Measurements from ENCODE around the gene HIPK2.

HIPK2 gene

GRCh38 chr7:139777948-139778841 is at the start of gene HIPK2:
Gene HIPK2, minus strand, starts transcription at chr7:139777998. Its CDS starts 375 bp downstream, at chr7:139777623.
- peak in 1 of 2 donors; percentile 50 for DNase-seq (ENCODE audit: low read depth in 2 of 2, low spot score in 1 of 2)

- no peak for DNase-seq (ENCODE audit: low read depth in 2 of 2, low spot score in 1 of 2)
Measured at GRCh38 chr7:139827042-139827441, 49.2 kb upstream of the HIPK2 start.

- DNase-seq (ENCODE audit: low read depth in 2 of 2, low spot score in 1 of 2) = no peak
Measured at GRCh38 chr7:139825666-139826290, 48.0 kb upstream of the HIPK2 start.

- no peak for DNase-seq (ENCODE audit: low read depth in 2 of 2, low spot score in 1 of 2)
Measured at GRCh38 chr7:139823959-139824521, 46.2 kb upstream of the HIPK2 start.

GRCh38 chr7:139822855-139823254 is 45.1 kb upstream of the HIPK2 start:
- DNase-seq (ENCODE audit: low read depth in 2 of 2, low spot score in 1 of 2) = no peak

- no peak for DNase-seq (ENCODE audit: low read depth in 2 of 2, low spot score in 1 of 2)
Measured at GRCh38 chr7:139821349-139822105, 43.7 kb upstream of the HIPK2 start.

- DNase-seq (ENCODE audit: low read depth in 2 of 2, low spot score in 1 of 2) = no peak
Measured at GRCh38 chr7:139820089-139820488, 42.3 kb upstream of the HIPK2 start.

- DNase-seq (ENCODE audit: low read depth in 2 of 2, low spot score in 1 of 2) = no peak
Measured at GRCh38 chr7:139817249-139817648, 39.5 kb upstream of the HIPK2 start.

GRCh38 chr7:139813689-139814088 is 35.9 kb upstream of the HIPK2 start:
- no peak for DNase-seq (ENCODE audit: low read depth in 2 of 2, low spot score in 1 of 2)

- DNase-seq (ENCODE audit: low read depth in 2 of 2, low spot score in 1 of 2) = no peak
Measured at GRCh38 chr7:139813151-139813550, 35.4 kb upstream of the HIPK2 start.

- DNase-seq (ENCODE audit: low read depth in 2 of 2, low spot score in 1 of 2) = no peak
Measured at GRCh38 chr7:139811066-139811465, 33.3 kb upstream of the HIPK2 start.

- DNase-seq (ENCODE audit: low read depth in 2 of 2, low spot score in 1 of 2) = no peak
Measured at GRCh38 chr7:139808846-139809442, 31.1 kb upstream of the HIPK2 start.

- DNase-seq (ENCODE audit: low read depth in 2 of 2, low spot score in 1 of 2) = no peak
Measured at GRCh38 chr7:139808427-139808826, 30.6 kb upstream of the HIPK2 start.

- no peak for DNase-seq (ENCODE audit: low read depth in 2 of 2, low spot score in 1 of 2)
Measured at GRCh38 chr7:139807009-139807408, 29.2 kb upstream of the HIPK2 start.

GRCh38 chr7:139804571-139804970 is 26.8 kb upstream of the HIPK2 start:
- DNase-seq (ENCODE audit: low read depth in 2 of 2, low spot score in 1 of 2) = no peak

GRCh38 chr7:139799586-139799985 is 21.8 kb upstream of the HIPK2 start:
- no peak for DNase-seq (ENCODE audit: low read depth in 2 of 2, low spot score in 1 of 2)

GRCh38 chr7:139798892-139799291 is 21.1 kb upstream of the HIPK2 start:
- no peak for DNase-seq (ENCODE audit: low read depth in 2 of 2, low spot score in 1 of 2)

GRCh38 chr7:139798221-139798620 is 20.4 kb upstream of the HIPK2 start:
- no peak for DNase-seq (ENCODE audit: low read depth in 2 of 2, low spot score in 1 of 2)

- no peak for DNase-seq (ENCODE audit: low read depth in 2 of 2, low spot score in 1 of 2)
Measured at GRCh38 chr7:139797607-139798006, 19.8 kb upstream of the HIPK2 start.

- no peak for DNase-seq (ENCODE audit: low read depth in 2 of 2, low spot score in 1 of 2)
Measured at GRCh38 chr7:139791316-139791715, 13.5 kb upstream of the HIPK2 start.

- DNase-seq (ENCODE audit: low read depth in 2 of 2, low spot score in 1 of 2) = no peak
Measured at GRCh38 chr7:139784648-139785047, 6.8 kb upstream of the HIPK2 start.

Data from stimulated activated CD8-positive, alpha-beta memory T cell treated with anti-CD3 and anti-CD28 coated beads, Interleukin-4, amount 100 ng/mL, for 1 hour (primary cell).